GM12874 (cell line): ENCODE data around the gene LDAF1.

Source experiments
- TF ChIP-seq, protein P1 (sequence below): IDR thresholded peaks from 2 replicates; pipeline ENCODE4 v1.5.1; 2011; ENCODE audit warnings: low read depth, mild to moderate bottlenecking, control low read depth, low read length, moderate library complexity; ENCODE audit not compliant: insufficient read depth

Gene LDAF1

DNA sequence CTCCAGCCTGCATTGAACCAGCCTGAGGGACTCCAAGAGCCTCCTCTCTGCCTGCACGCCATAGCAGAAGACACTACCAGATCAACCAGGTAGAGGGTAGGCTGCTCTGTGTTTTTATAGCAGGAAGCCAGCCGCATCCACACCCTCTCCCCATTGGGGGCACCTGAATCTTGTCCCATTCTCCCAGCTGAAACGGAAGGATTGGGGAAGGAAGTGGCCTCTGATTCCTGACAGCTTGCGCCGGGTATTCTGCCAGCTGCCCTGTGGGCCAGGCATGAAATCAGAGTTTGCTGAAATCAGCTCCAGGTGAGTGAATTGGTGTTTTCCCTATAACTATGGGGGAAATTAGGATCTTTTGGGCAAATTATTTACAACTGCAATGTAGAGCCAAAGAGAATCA, 53.0 kb downstream of the LDAF1 start, which contains the start of gene ZP2:
ZP2 (minus strand) TSS at position 89 of the 400 bp plus-strand sequence; CDS start at position 62, 27 bp downstream.
- TF ChIP-seq, protein P1, sequence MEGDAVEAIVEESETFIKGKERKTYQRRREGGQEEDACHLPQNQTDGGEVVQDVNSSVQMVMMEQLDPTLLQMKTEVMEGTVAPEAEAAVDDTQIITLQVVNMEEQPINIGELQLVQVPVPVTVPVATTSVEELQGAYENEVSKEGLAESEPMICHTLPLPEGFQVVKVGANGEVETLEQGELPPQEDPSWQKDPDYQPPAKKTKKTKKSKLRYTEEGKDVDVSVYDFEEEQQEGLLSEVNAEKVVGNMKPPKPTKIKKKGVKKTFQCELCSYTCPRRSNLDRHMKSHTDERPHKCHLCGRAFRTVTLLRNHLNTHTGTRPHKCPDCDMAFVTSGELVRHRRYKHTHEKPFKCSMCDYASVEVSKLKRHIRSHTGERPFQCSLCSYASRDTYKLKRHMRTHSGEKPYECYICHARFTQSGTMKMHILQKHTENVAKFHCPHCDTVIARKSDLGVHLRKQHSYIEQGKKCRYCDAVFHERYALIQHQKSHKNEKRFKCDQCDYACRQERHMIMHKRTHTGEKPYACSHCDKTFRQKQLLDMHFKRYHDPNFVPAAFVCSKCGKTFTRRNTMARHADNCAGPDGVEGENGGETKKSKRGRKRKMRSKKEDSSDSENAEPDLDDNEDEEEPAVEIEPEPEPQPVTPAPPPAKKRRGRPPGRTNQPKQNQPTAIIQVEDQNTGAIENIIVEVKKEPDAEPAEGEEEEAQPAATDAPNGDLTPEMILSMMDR = no peak

DNA sequence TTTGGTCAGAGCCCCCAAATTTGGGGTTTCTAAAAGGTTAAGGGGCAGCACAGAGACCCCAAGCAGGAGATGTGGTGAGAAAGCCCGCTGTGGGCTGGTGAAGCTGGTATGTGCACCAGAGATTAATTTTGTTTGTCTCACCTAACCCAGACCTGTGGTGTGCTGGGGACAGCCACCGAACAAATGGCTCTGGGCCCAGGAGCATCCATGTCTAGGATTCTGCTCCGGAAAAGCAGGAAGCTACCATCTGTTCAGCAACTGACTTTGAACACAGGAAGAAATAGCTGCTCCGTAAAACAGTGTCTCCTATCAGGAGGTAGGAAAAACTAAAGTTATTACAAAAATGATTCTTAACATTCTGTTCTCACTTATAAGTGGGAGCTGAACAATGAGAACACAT, 55.6 kb downstream of the LDAF1 start:
- TF ChIP-seq, protein P1 = no peak

DNA sequence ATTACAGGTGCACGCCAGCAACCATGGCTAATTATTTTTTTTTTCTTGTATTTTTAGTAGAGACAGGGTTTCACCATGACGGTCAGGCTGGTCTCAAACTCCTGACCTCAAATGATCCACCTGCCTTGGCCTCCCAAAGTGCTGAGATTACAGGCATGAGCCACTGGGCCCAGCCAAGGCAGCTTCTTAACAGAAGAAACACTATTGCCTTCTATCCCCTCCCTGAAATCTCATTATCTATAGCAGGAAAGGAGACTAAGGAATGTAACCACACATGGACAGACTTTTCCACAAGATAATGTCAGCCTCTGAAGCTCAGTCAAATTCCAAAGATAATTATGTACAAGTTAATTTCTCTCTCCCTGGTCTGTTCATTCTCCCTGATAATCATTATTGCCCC, 58.6 kb downstream of the LDAF1 start:
- TF ChIP-seq, protein P1 = no peak

DNA sequence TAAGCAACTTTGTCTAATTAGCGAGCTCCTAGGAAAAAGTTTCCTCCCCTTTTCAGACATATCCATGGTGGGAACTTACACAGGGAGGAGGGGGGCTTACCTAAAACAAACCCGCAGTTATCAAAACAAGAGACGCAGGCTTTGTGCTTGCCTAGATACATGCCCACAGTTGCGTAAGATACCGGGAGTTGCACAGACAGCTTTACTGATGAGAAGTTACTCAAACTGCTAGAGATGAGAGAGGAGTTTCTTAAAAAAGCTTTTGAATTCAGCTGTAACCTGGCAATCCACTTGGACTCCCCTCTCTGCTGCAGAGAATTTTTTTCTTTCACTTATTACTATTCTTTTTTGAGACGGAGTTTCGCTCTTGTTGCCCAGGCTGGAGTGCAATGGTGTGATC, 59.7 kb downstream of the LDAF1 start:
- TF ChIP-seq, protein P1 = no peak

DNA sequence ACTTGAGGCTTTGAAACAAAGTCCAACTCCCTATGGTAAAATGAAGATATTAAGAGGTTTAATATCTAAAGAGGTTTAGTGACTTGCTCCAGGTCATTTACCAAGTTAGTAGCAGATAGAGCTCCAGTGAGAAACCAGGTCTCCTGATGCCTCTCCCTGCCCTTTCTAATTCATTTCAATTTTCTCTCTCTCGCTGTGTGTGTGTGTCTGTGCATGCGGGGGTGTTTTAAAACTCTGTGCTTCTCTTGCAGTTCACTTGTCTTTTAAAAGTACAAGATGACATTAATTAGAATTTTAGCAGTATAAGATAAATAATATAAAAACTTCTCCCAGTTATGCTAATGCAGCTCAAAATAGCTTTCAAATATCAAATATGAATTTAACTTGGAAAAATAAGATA, 61.1 kb downstream of the LDAF1 start:
- TF ChIP-seq, protein P1 = no peak

DNA sequence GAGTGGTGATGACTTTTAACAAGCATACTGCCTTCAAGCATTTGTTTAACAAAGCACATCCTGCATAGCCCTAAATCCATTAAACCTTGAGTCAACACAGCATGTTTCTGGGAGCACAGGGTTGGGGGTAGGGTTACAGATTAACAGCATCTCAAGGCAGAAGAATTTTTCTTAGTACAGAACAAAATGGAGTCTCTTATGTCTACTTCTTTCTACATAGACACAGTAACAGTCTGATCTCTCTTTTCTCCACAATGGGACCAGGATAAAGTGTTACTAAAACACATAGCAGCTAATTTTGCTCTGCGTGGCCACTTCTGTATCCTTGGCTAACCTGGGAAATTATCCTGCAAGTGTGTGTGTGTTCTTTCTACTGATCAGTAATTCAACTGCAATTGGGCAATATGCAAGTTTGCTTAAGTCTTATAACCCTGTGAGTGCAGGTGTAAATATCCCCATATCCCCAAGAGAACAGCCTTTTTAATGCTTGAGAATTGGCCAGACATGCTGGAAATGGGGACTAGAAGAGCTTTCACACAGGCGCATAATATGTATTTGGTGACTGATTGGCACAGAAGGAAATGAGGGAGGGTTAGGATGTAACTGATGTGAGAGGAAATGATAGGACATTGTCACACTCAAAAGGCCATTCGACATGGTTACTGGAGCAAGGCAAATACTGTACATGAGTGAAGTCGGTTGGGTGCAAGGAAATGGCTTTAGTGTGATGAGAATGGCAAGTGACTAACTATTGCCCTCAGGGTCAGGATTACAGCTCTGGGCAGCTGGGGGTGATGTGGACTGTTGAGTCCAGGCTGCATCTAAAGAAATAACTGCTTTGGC, 64.2 kb downstream of the LDAF1 start:
- TF ChIP-seq, protein P1 = no peak

DNA sequence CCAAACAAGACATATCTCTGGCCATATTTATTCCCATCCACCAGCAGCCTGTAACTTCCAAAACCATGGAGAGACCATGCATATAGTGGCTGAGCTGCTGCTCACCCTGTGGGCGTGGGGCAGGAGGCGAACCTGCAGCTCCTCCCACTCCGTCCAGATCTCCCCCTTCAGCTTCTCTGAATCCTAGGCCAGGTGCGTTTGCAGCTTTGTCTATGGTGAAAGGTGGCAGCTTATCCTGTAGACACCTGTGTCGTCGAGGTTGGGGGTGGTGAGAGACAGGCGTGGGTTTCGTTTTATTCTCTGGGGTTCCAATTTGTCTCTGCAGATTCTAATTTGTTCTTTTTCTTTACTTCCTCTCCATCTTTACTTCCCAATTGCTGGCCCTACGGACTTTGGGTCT, 65.3 kb downstream of the LDAF1 start:
- TF ChIP-seq, protein P1 = no peak
